HUDEP-2 (cell line): ENCODE measurements around the gene NKX2-2.
"Not testable (repeated sequence)": the region's sequence is repeated elsewhere in the genome, so short reads cannot be mapped to it uniquely, and the experiment has no call there.

Experiments
- DNase-seq, 76 experiments: peaks; one replicate each; lab custom pipeline; 2025; ENCODE audit not compliant: unreplicated experiment in 76 of 76; lab: John Stamatoyannopoulos, UW

The NKX2-2 gene

DNA sequence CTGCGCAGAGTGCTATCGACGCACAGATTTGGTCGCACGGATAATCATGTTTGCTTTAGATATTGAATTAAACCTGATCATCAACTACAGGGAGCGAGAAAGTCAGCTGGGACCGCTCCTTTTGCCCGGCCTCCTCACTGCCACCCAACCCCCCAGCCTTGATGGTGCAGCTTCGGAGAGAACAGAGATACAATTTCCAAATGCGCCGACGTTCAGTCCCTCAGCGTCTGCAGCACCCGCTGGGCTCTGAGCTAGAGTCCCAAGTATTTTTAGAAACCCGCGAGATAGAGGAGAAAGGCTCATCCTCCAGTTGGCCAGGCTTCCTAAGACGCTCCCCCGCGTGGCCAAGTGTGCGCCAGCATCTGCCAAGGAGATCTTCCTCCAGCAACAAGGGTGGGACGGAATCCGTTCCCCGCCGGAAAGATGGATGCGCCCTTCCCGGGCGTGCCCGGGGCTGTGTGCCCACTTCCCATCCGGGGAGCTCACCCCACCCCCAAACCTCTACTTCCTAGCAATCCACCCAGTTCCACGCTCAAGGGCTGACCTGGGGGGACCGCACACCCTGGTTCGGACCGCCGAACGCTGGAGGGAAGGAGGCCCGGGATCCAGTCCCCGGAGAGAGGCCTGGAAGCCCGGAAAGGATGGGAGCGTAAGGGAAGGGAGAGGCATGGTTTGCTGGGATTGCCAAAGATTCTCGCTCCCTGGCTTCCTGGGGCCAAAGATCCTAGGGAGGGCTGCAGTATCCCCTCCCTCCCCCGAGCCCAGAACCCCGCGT lies 4.1 kb downstream of the NKX2-2 start:
- peak in 1 of 76 experiments; percentile 8 for DNase-seq

DNA sequence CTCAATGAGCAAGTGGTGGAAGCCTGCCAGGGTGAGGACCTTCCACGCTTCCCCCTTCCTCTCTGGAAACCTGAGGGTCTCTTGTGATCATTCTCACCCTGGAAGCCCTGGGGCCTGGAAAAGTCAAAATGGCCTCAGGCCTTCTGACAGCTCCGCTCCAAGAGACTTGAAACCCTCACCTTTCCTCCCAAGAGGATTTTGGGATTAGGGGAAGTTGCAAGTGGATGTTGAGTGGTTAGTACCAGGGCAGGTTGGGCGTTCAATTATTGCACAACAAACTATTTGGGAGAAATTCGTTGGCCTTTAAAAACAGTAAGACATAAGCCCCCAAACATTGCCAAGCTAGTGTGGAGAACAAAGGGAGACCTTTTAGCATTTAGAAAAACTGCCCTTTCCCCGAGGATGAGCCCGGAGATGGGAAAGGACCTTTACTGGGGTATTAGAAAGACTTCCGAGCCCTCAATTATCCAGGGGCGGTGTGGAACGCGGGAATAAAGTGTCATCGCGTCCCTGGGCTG lies 4.7 kb downstream of the NKX2-2 start:
- no peak for DNase-seq

DNA sequence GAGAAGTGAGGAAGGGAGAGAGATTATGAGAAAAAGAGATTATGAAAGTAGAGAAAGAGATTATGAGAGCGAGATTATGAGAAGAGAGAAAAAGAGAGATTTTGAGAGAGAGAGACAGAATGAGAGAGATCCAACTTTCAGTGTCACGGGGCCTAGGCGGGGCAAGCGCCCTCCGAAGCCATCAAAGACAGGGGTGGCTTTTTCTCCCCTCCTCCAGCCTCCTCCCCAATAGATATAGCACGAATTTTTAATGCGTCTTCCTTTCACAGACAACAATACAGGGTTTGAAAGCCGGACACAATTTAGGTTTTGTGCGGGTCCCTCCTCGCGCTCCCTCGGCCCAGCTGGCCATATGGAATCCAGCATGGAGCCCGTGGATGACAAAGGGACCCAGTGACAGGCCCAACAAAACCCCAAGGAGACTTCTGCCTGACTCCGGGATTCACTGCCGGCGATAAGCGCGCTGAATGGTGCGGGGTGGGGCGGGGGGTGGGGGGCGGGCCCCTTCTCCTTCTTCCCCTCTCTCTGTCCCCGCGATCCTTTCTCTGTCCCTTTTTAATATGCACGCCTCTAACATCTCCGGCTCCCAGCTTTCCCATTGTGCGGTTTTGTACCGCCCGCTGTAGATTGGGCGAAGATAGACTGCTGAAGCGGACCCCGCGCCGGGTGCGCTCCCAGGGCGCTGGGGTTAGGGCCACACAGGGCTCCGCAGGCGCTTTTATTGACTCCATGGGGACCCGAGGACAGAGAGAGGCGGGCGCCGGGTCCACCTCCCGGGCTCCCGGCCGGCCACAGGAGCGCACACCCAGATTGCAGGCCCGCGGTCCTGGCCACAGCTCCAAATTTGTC lies 5.4 kb downstream of the NKX2-2 start:
- no peak for DNase-seq

DNA sequence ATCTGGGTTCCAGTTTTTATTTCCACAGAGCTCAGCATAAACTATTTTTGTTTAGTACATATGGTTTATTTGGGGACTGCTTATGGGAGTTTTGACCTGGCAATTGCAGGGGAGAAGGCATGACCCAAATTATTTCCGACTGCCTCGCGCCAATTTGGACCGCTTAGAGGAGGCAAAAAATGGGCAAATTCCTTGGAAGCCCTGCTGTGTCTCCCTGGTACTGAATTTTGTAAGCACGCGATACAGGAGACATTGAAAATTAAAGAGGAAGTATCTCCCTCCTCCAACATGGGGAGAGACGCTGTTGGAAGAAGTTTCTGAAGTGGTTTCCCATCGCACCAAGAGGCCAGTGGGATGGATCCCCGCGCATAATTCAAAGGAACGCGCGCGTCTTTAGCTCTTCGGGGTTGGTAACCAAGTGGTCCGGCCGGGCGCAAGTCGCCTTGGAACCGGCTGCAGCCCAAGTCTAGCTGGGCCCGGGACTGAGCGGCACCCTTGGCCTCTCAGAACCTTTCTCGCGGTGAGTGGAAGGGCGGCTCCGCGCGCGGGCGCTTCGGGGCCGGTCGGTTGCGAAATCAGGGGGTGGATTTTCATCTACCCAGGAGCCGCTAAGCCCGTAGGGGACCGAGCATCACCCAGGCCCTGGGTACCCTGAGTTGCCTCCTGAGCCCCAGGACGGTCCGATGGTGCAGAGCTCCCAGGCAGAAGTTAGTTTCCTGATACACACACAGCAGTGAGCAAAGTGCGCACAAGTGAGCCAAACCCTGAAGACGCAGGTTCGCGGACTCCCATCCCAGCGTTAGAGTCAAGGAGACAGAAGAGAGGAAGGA lies 6.2 kb downstream of the NKX2-2 start:
- DNase-seq, result no peak

DNA sequence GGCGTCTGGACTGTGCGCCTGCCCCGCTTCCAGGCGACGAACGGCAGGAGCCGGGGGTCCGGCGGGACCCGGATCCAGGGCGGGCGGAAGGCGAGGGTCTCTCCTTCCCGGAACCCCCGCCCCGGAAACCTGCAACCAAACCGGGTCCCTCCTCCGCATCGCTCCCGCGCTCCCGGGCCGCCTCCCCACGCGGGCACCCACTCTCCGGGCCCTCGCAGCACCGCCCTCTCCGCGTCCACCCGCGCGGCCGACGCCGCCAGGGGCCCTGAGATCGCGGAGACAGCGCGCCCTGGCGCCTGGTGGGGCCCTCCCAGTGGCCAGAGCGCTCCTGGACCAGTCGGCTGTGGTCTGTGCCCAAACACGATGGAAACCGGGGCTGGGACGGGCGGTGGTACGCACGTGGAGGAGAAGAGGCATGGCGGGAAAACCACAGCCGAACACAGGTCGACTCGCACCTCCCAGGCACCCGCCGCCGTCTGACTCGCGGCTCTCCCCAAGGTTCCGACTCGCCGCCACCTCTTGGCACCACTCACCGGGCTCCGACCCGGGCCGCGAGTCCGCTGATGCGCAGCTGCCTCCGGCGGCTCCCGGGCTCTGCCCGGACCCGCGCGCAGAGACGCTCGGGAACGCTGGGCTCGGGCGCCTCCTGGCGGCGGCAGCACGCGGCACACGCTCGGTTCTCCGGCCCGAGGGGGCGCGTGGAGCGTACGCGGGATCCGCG lies 7.9 kb downstream of the NKX2-2 start:
- peak in 64 of 76 experiments; percentile 12 to 80 (median 54) for DNase-seq

DNA sequence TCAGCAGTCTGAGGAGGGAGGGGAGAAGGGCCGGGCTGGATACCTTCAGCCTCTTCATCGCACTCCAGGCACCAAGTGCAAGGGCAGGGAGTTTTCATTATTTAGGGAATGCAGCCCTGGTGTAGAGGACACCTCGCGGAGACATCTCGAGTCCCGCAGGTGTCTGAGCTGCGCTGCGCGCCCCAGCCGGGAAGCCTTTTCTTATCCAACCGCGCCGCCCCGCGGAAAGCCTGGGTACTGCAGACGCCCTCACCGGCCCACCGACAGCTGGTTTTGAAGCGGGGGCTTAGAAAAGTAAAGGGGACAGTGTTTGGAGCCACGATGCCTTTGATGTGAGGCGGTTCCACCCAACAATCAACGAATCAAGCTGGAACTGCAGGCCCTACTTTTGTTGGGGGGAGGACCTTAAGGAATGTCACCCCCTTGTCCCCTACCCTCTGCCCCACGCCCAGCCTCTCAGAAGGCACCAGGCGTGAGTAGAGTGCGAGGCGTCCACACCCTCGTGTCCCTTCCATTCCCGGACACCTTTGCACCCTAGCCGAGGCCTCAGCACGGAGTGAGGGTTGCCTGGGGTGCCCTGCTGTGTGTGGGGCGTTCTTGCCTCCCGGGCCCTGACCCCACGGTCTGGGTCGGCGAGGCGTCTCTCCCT lies 8.6 kb downstream of the NKX2-2 start:
- DNase-seq, result peak in 68 of 76 experiments; percentile 12 to 88 (median 56)

DNA sequence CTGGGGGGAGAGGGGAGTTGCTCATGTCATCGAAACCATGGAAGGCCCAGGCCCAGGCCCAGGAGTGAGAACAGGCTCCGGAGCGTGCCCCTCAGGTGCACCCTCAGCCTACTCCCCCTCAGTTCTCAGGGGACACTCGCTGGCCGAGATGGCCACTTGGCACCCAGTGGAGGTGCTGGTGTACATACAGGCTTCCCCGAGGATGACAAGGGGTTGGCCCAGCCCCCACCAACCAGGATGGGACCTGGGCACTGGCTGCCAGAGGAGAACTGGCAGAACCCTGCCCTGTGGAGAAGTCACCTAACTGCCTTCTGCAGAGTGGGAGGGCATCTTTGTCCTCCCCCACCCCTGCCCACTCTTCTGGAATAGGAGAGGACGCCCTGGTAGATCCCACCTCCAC lies 9.5 kb downstream of the NKX2-2 start:
- no peak for DNase-seq

DNA sequence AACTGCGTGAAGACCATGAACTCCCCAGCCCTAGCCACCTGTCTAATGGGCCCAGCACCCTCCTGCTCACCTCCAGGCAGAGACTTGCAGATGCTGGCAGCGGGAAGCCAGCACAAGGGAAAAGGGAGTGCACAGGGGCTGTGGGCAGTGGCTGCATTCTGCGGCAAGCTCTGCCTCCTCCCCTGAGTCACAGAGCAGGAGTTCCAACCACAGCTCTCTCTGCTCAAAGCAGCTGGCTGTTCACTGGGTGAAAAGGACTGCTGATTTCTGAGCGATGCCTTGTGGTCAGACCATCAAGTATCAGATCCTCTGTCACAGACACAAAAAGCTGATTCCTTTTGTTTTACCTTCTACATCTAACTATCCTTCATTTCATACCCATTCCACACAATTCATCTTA lies 10.5 kb downstream of the NKX2-2 start:
- peak in 3 of 76 experiments; percentile 15 to 17 (median 16) for DNase-seq

DNA sequence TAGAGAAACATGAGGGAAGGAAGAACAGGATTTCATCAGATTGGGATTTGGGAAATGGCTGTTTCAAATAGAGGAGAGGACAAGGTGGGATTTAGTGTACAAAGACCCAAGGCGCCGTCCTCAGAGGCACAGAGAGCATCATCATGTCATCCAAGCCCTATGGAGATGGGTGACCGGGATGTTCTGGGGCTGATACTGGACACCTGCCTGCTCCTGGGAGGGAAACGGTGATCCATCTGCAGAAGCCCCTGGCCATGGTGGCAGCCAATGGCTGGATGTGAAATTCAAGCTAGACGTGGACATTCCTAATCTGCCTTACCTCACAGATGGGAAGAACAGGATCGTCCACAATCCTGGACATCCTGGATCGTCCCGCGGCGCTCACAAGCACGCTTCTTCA lies 12.7 kb downstream of the NKX2-2 start:
- DNase-seq, result no peak

DNA sequence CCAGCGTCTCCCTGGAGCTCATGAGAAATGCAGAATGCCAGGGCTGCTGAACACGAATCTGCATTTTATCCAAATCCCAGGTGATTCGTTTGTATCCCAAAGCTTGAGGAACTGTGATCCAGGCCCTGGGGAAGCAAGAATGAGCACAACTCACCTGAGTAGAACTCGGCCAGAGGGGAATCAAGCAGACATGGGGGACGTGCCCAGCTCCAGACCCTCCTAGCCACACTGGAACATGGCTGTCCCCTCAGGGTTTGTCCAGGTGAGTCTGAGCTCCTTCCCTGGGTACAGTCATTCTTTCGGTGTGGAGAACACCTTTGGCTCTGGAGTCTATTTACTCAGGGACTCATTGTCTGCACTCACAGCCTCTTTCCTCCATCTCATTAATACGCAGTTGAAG lies 13.3 kb downstream of the NKX2-2 start:
- no peak for DNase-seq

DNA sequence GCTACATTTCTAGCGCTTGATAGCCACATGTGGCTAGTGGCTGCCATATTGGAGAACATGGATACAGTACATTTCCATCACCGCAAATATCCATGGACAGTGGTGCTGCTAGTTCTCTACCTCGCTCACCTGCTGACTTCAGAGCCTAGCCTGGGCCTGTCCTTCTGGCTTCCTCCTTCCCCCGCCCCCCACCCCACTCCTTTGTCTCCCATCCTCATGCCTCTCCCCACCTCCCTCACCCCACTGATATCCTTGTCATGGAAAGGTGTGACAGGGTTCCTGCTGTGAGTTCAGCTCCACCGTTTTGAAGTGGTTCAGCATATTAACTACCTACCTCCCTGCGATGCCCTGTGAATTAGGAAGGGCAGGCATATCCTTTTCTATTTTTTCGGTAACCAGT lies 14.2 kb downstream of the NKX2-2 start:
- DNase-seq, result no peak

DNA sequence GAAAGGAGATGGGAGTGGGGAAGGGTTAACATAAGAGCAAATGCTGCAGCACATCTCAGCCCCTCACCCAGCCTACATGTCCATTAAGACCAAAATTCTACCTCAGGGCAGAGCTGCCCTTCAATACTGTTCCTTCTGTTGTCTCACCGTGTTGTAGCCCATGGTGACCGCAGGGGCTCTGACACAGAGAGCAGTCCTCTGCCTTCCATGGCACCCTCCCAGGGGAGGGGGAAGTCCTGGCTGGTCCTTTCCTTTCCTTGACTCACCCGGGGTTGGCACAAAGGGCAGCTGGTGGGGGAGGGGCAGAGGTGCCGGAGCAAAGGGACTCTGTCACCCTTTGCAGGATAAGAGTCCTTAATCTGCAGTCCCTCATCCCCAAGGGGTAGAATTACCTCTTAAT lies 15.2 kb downstream of the NKX2-2 start:
- no peak for DNase-seq

DNA sequence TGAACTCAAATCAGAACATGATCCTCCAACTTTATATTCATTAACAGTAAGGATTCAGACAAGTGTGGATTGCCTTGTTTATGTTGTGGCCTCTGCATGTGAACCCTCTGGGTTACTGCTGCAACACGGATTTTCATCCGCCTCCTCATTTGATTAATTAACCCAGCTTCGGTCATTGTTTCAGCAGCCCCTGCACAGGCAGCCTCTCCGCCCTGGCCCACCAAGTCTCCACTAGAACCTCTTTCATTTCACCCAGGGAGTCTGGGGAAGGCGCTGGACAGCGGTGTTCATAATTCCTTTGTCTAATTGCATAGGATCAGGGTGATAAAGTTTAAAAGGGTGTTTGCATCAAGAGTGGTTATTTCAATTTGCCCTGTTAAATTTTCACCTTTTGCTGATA lies 15.7 kb downstream of the NKX2-2 start:
- no peak for DNase-seq

DNA sequence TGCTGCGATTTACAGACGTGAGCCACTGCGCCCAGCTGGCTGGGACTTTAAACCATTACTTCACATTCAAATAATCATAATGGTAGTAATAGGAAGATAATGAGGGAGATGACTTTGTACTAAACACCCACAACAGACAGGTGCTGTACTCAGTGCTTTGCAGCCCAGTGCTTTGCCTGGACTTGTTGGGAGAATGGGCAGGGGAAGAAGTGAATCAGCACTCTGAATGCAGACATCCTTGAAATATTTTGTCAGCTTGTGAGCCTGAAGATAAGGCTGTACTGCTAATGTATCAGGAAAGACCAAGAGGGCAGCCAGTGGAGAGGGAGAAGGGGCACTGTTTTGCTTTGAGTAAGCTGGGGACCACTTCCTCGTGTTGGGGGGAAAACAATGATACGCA lies 17.4 kb downstream of the NKX2-2 start:
- peak in 6 of 76 experiments; percentile 11 to 54 (median 28) for DNase-seq

DNA sequence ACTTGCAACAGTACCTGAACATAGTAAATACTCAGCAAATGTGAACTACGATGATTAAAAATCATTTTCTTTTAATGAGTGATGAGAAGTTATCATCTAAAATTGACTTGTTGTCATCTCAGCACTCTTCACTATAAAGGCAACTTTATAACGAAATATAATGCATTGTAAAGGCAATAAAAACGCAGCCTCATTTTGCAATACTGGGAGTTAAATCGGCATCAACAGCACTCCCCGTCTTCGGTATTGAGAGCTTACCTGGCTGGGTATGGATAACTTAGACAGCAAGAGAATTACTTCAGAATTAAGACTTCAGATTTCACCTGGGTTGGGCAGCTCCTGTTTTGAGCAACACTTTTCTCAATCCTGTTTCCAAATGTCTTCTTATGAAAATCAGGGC lies 20.8 kb downstream of the NKX2-2 start:
- DNase-seq, result no peak

DNA sequence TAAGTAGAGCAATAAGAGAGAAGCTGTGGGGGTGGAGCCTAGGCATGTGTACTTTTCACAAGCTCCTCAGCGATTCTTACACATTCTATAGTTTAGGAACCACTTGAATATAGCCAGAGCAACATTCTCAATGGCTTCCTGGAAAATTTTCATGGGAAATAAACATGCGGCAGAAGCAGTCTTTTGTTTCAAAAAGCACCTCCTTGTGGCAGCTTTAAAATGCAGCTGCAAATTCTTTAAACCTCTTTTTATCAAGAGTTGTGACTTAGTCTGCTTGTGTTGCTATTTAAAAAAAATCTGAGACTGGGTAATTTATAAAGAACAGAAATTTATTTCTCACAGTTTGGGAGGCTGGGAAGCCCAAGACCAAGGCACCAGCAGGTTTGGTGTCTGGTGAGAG lies 23.8 kb downstream of the NKX2-2 start:
- DNase-seq, result no peak

DNA sequence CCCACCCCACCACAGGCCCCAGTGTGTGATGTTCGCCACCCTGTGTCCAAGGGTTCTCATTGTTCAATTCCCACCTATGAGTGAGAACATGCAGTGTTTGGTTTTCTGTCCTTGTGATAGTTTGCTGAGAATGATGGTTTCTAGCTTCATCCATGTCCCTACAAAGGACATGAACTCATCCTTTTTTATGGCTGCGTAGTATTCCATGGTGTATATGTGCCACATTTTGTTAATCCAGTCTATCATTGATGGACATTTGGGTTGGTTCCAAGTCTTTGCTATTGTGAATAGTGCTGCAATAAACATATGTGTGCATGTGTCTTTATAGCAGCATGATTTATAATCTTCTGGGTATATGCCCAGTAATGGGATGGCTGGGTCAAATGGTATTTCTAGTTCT lies 33.7 kb downstream of the NKX2-2 start:
- DNase-seq, result not testable (repeated sequence)

DNA sequence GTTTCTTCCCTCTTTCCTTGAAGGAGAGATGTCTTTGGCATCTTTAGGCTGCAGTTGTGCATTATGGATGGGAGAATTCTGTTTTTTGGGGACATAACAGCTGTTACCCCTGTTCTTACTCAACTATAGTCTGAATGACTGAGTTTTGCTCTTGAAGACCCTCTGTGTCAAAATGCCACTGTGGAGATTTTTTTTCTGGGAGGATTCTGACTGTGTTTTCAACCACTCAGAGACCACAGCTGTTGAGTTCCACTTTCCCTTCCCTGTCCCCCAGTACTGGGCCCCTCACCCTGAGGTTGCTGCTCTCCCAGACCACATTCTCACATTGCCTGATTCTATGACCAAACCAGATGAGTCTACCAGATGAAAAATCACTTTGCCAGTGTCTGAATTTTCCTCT lies 48.1 kb downstream of the NKX2-2 start:
- no peak for DNase-seq

DNA sequence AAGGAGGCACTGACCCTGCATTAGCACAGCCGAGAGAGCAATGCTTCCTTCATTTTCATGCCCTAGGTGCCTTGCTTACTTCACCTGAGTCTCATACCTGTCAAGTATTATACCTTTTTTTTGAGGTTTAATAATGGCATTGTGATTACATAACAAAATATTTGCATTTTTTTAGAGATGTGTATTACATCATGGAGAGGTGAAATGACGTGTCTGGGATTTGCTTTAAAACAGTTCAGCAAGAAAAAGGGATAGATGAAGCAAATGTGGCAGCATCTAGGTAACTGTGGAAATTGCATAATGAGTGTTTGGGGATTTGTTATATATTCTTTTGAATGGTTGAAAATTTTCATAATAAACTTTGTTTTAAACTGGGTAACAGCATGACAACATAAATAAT lies 48.9 kb downstream of the NKX2-2 start:
- DNase-seq, result no peak
